ENCODE data around the gene UBXN10.
"Not testable (repeated sequence)": the region's sequence is repeated elsewhere in the genome, so short reads cannot be mapped to it uniquely, and the experiment has no call there.

Gene UBXN10

DNA sequence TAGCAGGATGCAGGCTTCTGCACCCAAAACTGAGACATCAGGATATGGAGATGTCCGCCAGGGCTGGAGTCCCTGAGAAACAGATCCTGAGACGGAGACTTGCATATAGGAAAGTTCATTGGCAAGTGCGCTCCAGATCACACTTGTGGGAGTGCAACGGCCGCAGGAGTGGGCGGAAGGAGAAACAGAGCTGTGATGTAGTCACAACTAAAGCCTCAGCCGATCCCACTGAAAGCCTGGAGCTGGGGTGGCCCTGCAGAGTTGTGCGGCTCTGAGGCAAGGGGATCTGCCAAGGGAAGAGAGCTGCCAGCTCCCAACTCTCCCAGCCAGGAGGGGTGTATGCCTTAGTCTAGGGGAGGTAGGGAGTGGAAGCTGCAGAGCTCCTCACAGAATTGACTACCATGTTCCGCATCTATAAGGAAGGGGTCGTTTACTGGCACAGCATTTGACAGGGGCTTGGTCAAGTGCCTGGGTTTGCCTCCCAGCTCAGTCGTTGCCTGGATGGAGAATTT, 42.5 kb downstream of the UBXN10 start:
- ChIA-PET CTCF (interaction anchor here (0.9 to 2.8 kb wide), 3 partner anchors 11 to 17 kb away, joined by 3 to 11 read pairs (median 3); no protein-coding TSS in a partner anchor), POLR2A (no interaction called here)
- DNase-seq (ENCODE audit: extremely low spot score), result no peak
- TF ChIP-seq, protein P1, sequence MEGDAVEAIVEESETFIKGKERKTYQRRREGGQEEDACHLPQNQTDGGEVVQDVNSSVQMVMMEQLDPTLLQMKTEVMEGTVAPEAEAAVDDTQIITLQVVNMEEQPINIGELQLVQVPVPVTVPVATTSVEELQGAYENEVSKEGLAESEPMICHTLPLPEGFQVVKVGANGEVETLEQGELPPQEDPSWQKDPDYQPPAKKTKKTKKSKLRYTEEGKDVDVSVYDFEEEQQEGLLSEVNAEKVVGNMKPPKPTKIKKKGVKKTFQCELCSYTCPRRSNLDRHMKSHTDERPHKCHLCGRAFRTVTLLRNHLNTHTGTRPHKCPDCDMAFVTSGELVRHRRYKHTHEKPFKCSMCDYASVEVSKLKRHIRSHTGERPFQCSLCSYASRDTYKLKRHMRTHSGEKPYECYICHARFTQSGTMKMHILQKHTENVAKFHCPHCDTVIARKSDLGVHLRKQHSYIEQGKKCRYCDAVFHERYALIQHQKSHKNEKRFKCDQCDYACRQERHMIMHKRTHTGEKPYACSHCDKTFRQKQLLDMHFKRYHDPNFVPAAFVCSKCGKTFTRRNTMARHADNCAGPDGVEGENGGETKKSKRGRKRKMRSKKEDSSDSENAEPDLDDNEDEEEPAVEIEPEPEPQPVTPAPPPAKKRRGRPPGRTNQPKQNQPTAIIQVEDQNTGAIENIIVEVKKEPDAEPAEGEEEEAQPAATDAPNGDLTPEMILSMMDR (IDR thresholded peaks at IDR 0.05; ENCODE audit: control extremely low read depth, extremely low read depth, low read depth, missing control alignments), result no peak

GRCh38 chr1:20229171-20229570, 43.3 kb downstream of the UBXN10 start:
- DNase-seq (ENCODE audit: extremely low spot score), result no peak
- ChIA-PET CTCF (interaction anchor here (1.3 to 2.8 kb wide), 2 partner anchors 16 to 18 kb away, joined by 3 to 11 read pairs; no protein-coding TSS in a partner anchor), POLR2A (no interaction called here)
- TF ChIP-seq, protein P1 (IDR thresholded peaks at IDR 0.05; ENCODE audit: control extremely low read depth, extremely low read depth, low read depth, missing control alignments), result no peak

GRCh38 chr1:20232564-20232963, 46.7 kb downstream of the UBXN10 start:
- DNase-seq (ENCODE audit: extremely low spot score); POLR2A ChIA-PET: not testable (repeated sequence)
- CTCF ChIA-PET, result interaction anchor here (1.3 to 2.4 kb wide), 4 partner anchors 18 to 273 kb away, joined by 3 to 6 read pairs (median 4); no protein-coding TSS in a partner anchor

- DNase-seq (ENCODE audit: extremely low spot score), result peak; percentile 46
- ChIA-PET POLR2A (no interaction called here), CTCF (interaction anchor here (0.6 to 2.4 kb wide), 6 partner anchors 20 to 507 kb away, joined by 3 to 6 read pairs (median 3); no protein-coding TSS in a partner anchor)
- TF ChIP-seq, protein P1 (IDR thresholded peaks at IDR 0.05; ENCODE audit: control extremely low read depth, extremely low read depth, low read depth, missing control alignments), result peak; percentile 53
These were observed 47.5 kb downstream of the UBXN10 start for GRCh38 chr1:20233394-20233793.

- TF ChIP-seq, protein P1 (IDR thresholded peaks at IDR 0.05; ENCODE audit: control extremely low read depth, extremely low read depth, low read depth, missing control alignments), result no peak
- CTCF ChIA-PET, result interaction anchor here (0.6 to 1.8 kb wide), 5 partner anchors 21 to 507 kb away, joined by 3 to 5 read pairs (median 3); no protein-coding TSS in a partner anchor
- POLR2A ChIA-PET, result no interaction called here
- DNase-seq (ENCODE audit: extremely low spot score), result no peak
These were observed 48.0 kb downstream of the UBXN10 start for GRCh38 chr1:20233866-20234265.

- ChIA-PET CTCF (interaction anchor here (0.7 to 1.3 kb wide), 4 partner anchors 20 to 289 kb away, joined by 3 to 5 read pairs (median 3); no protein-coding TSS in a partner anchor), POLR2A (no interaction called here)
- TF ChIP-seq, protein P1 (IDR thresholded peaks at IDR 0.05; ENCODE audit: control extremely low read depth, extremely low read depth, low read depth, missing control alignments), result no peak
- no peak for DNase-seq (ENCODE audit: extremely low spot score)
These were observed 49.1 kb downstream of the UBXN10 start for GRCh38 chr1:20234788-20235535.

DNA sequence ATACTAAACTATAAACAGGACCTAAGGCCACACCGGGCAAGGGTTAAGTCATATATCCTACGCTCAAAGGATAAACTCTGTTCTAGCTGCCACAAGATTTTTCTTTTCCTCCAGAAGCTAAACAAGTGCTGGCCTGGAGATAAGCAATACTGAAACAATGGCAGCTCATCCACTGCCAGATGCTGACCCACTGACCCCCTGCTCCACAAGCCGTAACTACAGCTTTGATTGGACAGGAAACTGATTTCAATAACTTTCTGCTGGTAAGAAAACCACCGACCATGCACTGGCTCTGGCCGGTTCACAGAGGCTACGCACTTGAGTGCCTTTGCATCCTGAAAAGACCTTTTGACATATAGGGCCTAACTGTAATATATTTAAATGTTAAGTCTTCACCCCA, 51.8 kb downstream of the UBXN10 start:
- no peak for DNase-seq (ENCODE audit: extremely low spot score)
- POLR2A ChIA-PET, result no interaction called here
- TF ChIP-seq, protein P1 (IDR thresholded peaks at IDR 0.05; ENCODE audit: control extremely low read depth, extremely low read depth, low read depth, missing control alignments), result no peak
- CTCF ChIA-PET, result interaction anchor here (1.3 to 1.7 kb wide), 2 partner anchors 25 to 258 kb away, joined by 3 to 6 read pairs; no protein-coding TSS in a partner anchor
